Measurements from ENCODE around the gene GSK3B.

DNA sequence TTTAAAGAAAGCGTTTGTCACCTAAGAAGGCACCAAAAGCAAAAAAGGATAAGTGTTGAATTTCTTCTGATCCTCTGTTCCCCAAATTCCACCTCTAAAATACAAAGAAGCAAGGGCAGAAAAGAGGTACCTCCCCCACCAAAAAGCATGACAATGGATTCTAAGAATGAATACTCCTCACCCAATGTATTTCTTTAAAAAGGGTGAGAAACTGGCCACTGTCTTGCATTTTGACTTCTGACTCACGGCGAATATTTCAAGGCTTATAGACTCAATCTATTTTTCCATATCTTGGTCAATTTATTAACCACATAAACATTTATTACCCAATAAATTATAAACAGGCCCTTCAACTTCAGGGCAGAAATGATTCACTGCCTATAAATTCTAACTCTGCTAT is 181.2 kb downstream of the GSK3B start:
- TF ChIP-seq, protein P1, sequence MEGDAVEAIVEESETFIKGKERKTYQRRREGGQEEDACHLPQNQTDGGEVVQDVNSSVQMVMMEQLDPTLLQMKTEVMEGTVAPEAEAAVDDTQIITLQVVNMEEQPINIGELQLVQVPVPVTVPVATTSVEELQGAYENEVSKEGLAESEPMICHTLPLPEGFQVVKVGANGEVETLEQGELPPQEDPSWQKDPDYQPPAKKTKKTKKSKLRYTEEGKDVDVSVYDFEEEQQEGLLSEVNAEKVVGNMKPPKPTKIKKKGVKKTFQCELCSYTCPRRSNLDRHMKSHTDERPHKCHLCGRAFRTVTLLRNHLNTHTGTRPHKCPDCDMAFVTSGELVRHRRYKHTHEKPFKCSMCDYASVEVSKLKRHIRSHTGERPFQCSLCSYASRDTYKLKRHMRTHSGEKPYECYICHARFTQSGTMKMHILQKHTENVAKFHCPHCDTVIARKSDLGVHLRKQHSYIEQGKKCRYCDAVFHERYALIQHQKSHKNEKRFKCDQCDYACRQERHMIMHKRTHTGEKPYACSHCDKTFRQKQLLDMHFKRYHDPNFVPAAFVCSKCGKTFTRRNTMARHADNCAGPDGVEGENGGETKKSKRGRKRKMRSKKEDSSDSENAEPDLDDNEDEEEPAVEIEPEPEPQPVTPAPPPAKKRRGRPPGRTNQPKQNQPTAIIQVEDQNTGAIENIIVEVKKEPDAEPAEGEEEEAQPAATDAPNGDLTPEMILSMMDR (IDR thresholded peaks at IDR 0.05) = no peak
- no peak for TF ChIP-seq EZH2 (IDR thresholded peaks at IDR 0.05; ENCODE audit: borderline replicate concordance, insufficient read depth, low read depth, low read length, poor library complexity, severe bottlenecking)

Data from B cell (primary cell).